Ovary (tissue), 9 donors: ENCODE measurements around the gene GDF2. TPM values are rescaled to one million over a fixed set of nuclear protein-coding genes. Genes with fewer than 3 reads are reported as not detected.

Experiments
- DNase-seq, 5 donors: peaks; one replicate each; pipeline ENCODE4 v3.0.0-alpha.2; 2019 to 2020
- H3K27ac ChIP-seq, 2 donors: fragments of 200-600 bp; one replicate each; pipeline versions ENCODE4 v1.5.1 to v1.8.0; 2019 to 2022
- H3K27me3 ChIP-seq: fragments of 200-600 bp; one replicate; pipeline ENCODE4 v1.8.0; 2022
- H3K36me3 ChIP-seq: fragments of 200-600 bp; sonication (generic); one replicate; pipeline ENCODE4 v1.5.1; 2019
- H3K4me1 ChIP-seq: one replicate; pipeline ENCODE4 v1.8.1; 2013; ENCODE audit warnings: mild to moderate bottlenecking, moderate library complexity; ENCODE audit not compliant: insufficient read depth
- H3K4me3 ChIP-seq: fragments of 200-600 bp; sonication (generic); one replicate; pipeline ENCODE4 v1.5.1; 2017
- H3K9me3 ChIP-seq, 2 donors: fragments of 200-600 bp in 1 of 2; sonication (generic) in 1 of 2; one replicate each; pipeline versions ENCODE4 v1.5.1 to v1.8.1; 2013 to 2019; ENCODE audit warnings: mild to moderate bottlenecking in 1 of 2, moderate library complexity in 1 of 2
- CTCF ChIP-seq, 3 donors: fragments of 450-650 bp in 2 of 3; fragments of 200-600 bp in 1 of 3; IDR thresholded peaks; one replicate each; pipeline versions ENCODE4 v1.5.1 to v1.8.0; 2016 to 2022; ENCODE audit warnings: antibody characterized with exemption in 3 of 3, mild to moderate bottlenecking in 1 of 3
- EP300 ChIP-seq: sonication (generic); formaldehyde crosslinking; IDR thresholded peaks from one replicate; pipeline ENCODE4 v1.6.1; 2017; ENCODE audit warnings: antibody characterized with exemption
- POLR2A ChIP-seq: fragments of 450-650 bp; IDR thresholded peaks from one replicate; pipeline ENCODE4 v1.6.1; 2017; ENCODE audit warnings: antibody characterized with exemption, mild to moderate bottlenecking, moderate library complexity
- WGBS, 3 donors: extraction: QIAGEN DNeasy Blood & Tissue Kit in 1 of 3; methylation state at CpG; one replicate each; pipeline versions ENCODE4 v1.1.5 to v1.1.7; 2013 to 2017; 5-methylcytosine and 5-hydroxymethylcytosine counted together
- intact Hi-C, 4 donors: fragments of 100-400 bp; cut with DNase I; formaldehyde crosslinking; loops; one replicate each; pipeline versions ENCODE4 v1.11.0 to v1.15.1; 2022 to 2023
- polyA plus RNA-seq, 2 donors: library from polyadenylated mRNA; stranded (reverse); fragments of 200-250 nt in 1 of 2; fragments of 350-450 nt in 1 of 2; fragmentation: Illumina TruSeq in 1 of 2; extraction: RNeasy Lipid Tissue Mini Kit (QIAGEN cat#74804) in 1 of 2; gene quantifications; one replicate each; pipeline ENCODE4 v1.2.3, GENCODE V29; 2013 to 2014
- total RNA-seq, 7 donors: library from RNA; depleted of rRNA in 2 of 7; stranded (reverse); fragments of >200 nt in 2 of 7; fragmentation: NEBNext Ultra II Directional in 3 of 7; extraction: Animal tissue kit (Norgen Biotek cat#: 25700) in 3 of 7; gene quantifications; one replicate each; pipeline versions ENCODE4 v1.1.0 to v1.2.4, GENCODE V29; 2016 to 2023
- donor health status: DM: no; HTN: no; CAD: no; lungs with moderate emphysema.
- donor health status: DM: no; HTN: no; CAD: no.
- donor health status: Bipolar disorder and iron deficiency.
- donor health status: DM: yes; HTN: yes; CAD: no.
- donor health status: DM: no; HTN: no; CAD: no.
- donor health status: DM: yes; HTN: yes; CAD: no.

The GDF2 gene
- total and polyA plus RNA-seq, 9 donors, result not detected

GRCh38 chr10:47326927-47327330, 4.7 kb downstream of the GDF2 start:
- H3K27me3 ChIP-seq, result no peaks in the 10 kb centered on the region
- no peak overlapping the region for H3K4me3 ChIP-seq
- DNase-seq, result peak in 1 of 5 donors; percentile 18
- H3K4me1 ChIP-seq, result no peaks in the 10 kb centered on the region
- no peak for TF ChIP-seq CTCF (IDR thresholded peaks at IDR 0.05)
- TF ChIP-seq EP300, result no peak
- TF ChIP-seq POLR2A, result no peak
- 77 to 78% (median 77%) methylated on average over 11 of the region's 11 CpGs for WGBS, 3 donors
- no peak overlapping the region for H3K27ac ChIP-seq
- no peaks in the 10 kb centered on the region for H3K9me3 ChIP-seq
- H3K36me3 ChIP-seq, result no peaks in the 10 kb centered on the region
- intact Hi-C loops, result no loop called here

GRCh38 chr10:47329855-47330254, 7.6 kb downstream of the GDF2 start:
- no peak overlapping the region for H3K27ac ChIP-seq
- peak in 1 of 5 donors; percentile 13 for DNase-seq
- H3K27me3 ChIP-seq, result no peaks in the 10 kb centered on the region
- TF ChIP-seq POLR2A, result no peak
- no peak for TF ChIP-seq CTCF (IDR thresholded peaks at IDR 0.05)
- TF ChIP-seq EP300, result no peak
- H3K4me3 ChIP-seq, result no peak overlapping the region
- H3K4me1 ChIP-seq, result no peaks in the 10 kb centered on the region
- 87 to 98% (median 91%) methylated on average over 4 of the region's 4 CpGs for WGBS, 3 donors
- intact Hi-C loops, result no loop called here
- H3K36me3 ChIP-seq, result no peaks in the 10 kb centered on the region
- no peaks in the 10 kb centered on the region for H3K9me3 ChIP-seq

DNA sequence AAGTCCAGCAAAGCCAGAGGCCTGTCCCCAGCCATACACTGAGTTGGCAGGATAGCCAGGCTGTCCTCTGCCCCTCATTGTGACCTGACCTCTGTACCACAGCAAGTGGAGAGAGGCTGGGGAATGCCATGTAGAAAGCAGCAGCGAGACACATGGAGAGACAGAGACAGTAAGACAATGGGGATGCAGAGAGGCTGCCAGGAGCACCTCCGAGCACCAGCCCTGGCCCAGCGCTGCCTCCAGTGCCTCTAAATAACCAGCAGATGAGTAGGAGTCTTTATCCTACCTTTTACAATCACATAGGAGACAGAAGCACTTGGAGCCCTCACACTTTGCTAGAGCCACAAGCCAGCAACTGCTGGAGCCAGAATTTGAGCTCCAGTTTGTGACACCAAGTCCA, 8.1 kb downstream of the GDF2 start:
- Histone ChIP-seq H3K4me3 (no peak overlapping the region), H3K36me3 (no peaks in the 10 kb centered on the region), H3K9me3 (no peaks in the 10 kb centered on the region), H3K4me1 (no peaks in the 10 kb centered on the region), H3K27me3 (no peaks in the 10 kb centered on the region), H3K27ac (no peak overlapping the region)
- WGBS, 3 donors, result 86 to 89% (median 89%) methylated on average over 3 of the region's 3 CpGs
- TF ChIP-seq POLR2A (no peak), CTCF (IDR thresholded peaks at IDR 0.05) (no peak), EP300 (no peak)
- intact Hi-C loops, result no loop called here
- peak in 1 of 5 donors; percentile 9 for DNase-seq

DNA sequence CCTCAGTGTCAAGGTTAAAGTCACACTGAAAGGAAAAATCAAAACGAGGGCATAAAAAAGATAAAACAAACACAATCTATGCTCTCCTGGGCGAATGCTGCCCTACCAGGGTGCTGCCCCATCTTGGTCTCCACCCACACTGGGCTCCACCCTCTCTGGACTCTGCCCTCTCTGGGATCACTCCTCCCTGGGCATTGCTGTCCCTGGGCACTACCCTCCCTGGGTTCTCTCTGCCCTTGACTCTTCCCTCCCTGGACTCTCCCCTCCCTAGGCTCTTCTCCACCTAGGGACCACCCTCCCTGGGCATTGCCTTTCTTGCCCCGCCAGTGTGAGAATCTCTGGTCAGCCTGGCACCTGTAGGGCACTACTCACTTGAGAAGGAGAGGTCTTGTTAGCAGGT, 8.6 kb downstream of the GDF2 start:
- intact Hi-C loops, result no loop called here
- H3K27me3 ChIP-seq, result no peaks in the 10 kb centered on the region
- WGBS, 3 donors, result 59 to 67% (median 61%) methylated on average over 3 of the region's 3 CpGs
- no peaks in the 10 kb centered on the region for H3K36me3 ChIP-seq
- DNase-seq, result no peak
- H3K9me3 ChIP-seq, result no peaks in the 10 kb centered on the region
- H3K4me3 ChIP-seq, result no peak overlapping the region
- no peaks in the 10 kb centered on the region for H3K4me1 ChIP-seq
- H3K27ac ChIP-seq, result no peak overlapping the region
- no peak for TF ChIP-seq POLR2A

DNA sequence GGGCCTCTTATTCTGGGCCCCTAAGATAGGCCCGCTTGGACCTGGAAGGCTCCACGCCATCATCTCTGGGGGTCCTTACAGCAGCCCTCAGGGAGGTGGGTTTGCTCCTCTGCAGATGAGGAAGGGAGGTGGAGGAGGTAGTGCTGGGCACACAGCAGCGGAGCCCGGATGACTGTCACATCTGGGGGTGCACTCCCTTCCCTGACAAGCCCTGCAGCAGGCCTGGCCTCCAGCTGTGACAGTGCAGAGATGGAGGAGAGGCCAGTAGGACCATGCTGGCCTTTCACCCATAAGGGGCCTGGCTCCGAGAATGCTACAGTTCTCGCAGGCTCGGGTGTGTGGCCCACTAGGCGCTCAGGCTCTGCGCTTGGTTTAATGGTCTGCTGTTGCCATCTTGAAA, 9.2 kb downstream of the GDF2 start:
- no peak overlapping the region for H3K27ac ChIP-seq
- WGBS, 3 donors, result 92 to 95% (median 93%) methylated on average over 9 of the region's 9 CpGs
- TF ChIP-seq POLR2A, result no peak
- TF ChIP-seq EP300, result no peak
- TF ChIP-seq CTCF (IDR thresholded peaks at IDR 0.05), result no peak
- no peak overlapping the region for H3K4me3 ChIP-seq
- intact Hi-C loops, result no loop called here
- peak in 1 of 5 donors; percentile 2 for DNase-seq
- H3K4me1 ChIP-seq, result no peaks in the 10 kb centered on the region
- no peaks in the 10 kb centered on the region for H3K36me3 ChIP-seq
- H3K9me3 ChIP-seq, result no peaks in the 10 kb centered on the region
- H3K27me3 ChIP-seq, result no peaks in the 10 kb centered on the region
